Subcutaneous abdominal adipose tissue (tissue), 5 donors: ENCODE results near the gene RAB43.
"Not testable (repeated sequence)": the region's sequence is repeated elsewhere in the genome, so short reads cannot be mapped to it uniquely, and the experiment has no call there.

Experiments used
- H3K27ac ChIP-seq: one replicate; pipeline ENCODE4 v1.7.0; 2013; ENCODE audit warnings: low read depth, mild to moderate bottlenecking, inconsistent platforms, low read length, moderate library complexity
- H3K27me3 ChIP-seq, 5 donors: one replicate each; pipeline ENCODE4 v1.7.0; 2013; ENCODE audit warnings: low read length in 5 of 5, inconsistent platforms in 1 of 5; ENCODE audit not compliant: control insufficient read depth in 5 of 5, insufficient read depth in 4 of 5
- H3K36me3 ChIP-seq, 5 donors: one replicate each; pipeline ENCODE4 v1.7.0; 2013; ENCODE audit warnings: low read length in 5 of 5; ENCODE audit not compliant: control insufficient read depth in 5 of 5, insufficient read depth in 5 of 5
- H3K4me1 ChIP-seq, 5 donors: one replicate each; pipeline ENCODE4 v1.7.0; 2013; ENCODE audit warnings: low read length in 5 of 5, mild to moderate bottlenecking in 3 of 5, moderate library complexity in 1 of 5; ENCODE audit not compliant: control insufficient read depth in 5 of 5, insufficient read depth in 5 of 5
- H3K4me3 ChIP-seq, 5 donors: one replicate each; pipeline ENCODE4 v1.7.0; 2013; ENCODE audit warnings: low read length in 5 of 5, low read depth in 1 of 5
- H3K9ac ChIP-seq, 5 donors: one replicate each; pipeline ENCODE4 v1.7.0; 2013; ENCODE audit warnings: low read length in 5 of 5, mild to moderate bottlenecking in 4 of 5, moderate library complexity in 3 of 5
- H3K9me3 ChIP-seq, 5 donors: one replicate each; pipeline ENCODE4 v1.7.0; 2013; ENCODE audit warnings: low read length in 5 of 5; ENCODE audit not compliant: control insufficient read depth in 5 of 5
- donor health status: healthy.
- donor health status: healthy.
- donor health status: healthy.
- donor health status: healthy.
- donor health status: healthy.

Gene RAB43

DNA sequence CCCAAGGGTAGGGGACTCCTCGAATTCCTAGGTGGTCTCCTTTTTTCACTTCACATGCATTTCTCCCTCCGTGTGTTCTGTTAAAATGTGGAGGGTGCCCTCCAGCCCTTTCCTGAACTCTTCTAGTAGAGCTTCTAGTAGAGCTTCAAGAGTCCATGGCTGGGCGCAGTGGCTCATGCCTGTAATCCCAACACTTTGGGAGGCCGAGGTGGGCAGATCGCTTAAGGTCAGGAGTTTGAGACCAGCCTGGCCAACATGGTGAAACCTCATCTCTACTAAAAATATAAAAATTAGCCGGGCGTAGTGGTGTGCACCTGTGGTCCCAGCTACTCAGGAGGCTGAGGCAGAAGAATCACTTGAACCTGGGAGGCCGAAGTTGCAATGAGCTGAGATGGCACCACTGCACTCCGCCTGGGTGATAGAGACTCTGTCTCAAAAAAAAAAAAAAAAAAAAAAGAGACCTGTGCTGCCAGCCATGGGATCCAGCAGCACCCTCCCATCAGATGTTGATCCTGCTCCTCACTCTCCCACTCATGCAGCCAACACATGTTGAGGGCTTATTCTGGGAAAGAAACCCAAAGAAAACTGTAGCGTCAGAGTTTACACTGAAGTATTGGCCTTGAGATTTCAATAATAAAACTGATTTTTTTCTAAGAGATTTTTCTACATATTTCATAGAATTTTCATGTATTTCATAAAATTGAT, 10.4 kb downstream of the RAB43 start:
- Histone ChIP-seq H3K4me1 (peaks cover 0 to 18% (median 15%) of the 10 kb centered on the region in 5 donors), H3K36me3 (peaks cover 4 to 45% (median 19%) of the 10 kb centered on the region in 5 donors)
- not testable (repeated sequence) for H3K4me3 ChIP-seq, H3K27ac ChIP-seq, H3K27me3 ChIP-seq, H3K9ac ChIP-seq, H3K9me3 ChIP-seq

DNA sequence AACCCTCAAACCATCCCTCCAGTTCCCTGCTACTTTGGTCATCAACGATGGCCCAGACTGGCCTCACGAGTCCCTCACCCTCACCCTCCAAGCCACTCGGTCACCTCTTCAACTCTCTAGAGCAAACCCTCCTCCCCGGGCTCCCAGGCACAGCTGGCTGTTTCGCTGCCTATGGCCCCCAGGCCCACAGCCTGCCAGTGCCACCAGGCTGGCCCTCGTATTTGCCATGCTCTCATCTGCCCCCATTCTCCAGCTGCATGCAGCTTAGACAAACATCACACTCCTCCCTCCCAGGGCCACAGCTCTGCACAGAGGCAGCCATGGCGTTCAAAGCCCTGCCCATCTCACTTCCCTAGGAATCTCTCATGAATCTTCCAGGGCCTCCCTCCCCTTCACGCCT, 13.8 kb downstream of the RAB43 start:
- Histone ChIP-seq H3K27ac (no peak overlapping the region), H3K9me3 (no peaks in the 10 kb centered on the region), H3K36me3 (peaks cover 4 to 39% (median 21%) of the 10 kb centered on the region in 5 donors), H3K27me3 (no peaks in the 10 kb centered on the region), H3K4me3 (no peak overlapping the region), H3K4me1 (peaks cover 3 to 19% (median 15%) of the 10 kb centered on the region in 5 donors), H3K9ac (no peak overlapping the region)

DNA sequence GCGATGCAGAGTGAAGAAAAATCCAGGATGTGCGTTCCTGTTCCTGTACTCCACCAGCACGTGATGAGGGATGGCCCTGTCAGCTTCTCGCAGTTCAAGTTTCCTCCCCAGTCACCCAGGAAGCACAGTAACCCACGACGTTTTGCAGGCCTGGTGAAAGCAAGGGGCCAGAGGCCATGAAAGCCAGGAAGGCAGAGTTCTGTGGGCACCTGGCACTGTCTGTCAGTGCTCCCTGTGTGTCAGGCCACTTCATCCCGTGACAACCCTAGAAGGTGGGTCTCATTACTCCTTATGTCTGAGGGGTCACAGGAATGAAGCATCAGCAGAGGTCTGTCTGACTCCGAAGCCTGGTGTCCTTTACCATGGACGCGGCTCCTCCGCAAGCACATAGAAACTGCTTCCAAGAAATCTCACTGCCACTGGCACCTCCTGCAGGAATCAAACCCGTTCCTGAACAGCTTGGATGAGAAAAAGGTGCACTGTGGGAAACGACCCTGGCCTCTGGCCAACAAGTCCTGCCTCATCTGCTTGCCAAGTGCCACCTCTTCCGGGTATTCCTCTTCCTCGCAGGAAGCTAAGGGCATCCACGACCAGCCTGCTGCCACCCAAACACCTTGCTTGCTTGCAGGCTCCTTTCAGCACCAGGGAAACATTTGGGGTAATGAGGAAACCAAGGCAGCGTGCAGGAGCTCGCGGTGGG, 14.6 kb downstream of the RAB43 start:
- no peaks in the 10 kb centered on the region for H3K27me3 ChIP-seq
- no peak overlapping the region for H3K27ac ChIP-seq
- H3K9me3 ChIP-seq = no peaks in the 10 kb centered on the region
- no peak overlapping the region for H3K4me3 ChIP-seq
- peaks cover 4 to 34% (median 16%) of the 10 kb centered on the region in 5 donors for H3K36me3 ChIP-seq
- no peak overlapping the region for H3K9ac ChIP-seq
- peaks cover 3 to 19% (median 15%) of the 10 kb centered on the region in 5 donors for H3K4me1 ChIP-seq

DNA sequence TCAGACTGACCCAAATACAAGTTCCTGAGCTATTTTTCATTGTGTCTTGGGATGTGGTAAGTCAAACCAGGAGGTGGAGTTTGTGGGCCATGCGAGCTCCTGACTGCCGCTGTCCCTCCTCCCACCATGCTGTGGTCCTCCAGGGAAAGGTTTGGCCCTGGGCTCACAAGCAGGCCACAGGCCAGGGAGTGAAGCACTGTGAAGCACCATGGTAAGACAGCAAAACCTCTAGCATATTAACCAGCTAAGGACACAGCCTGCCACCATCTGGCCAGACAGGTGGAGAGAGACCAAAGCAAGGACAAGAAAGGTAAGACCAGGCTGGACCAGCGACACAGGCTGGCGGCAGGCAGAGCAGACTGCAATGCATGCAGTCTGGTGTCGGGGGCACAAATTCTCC, 15.3 kb downstream of the RAB43 start:
- H3K27me3 ChIP-seq = no peaks in the 10 kb centered on the region
- peaks cover 3 to 19% (median 15%) of the 10 kb centered on the region in 5 donors for H3K4me1 ChIP-seq
- no peak overlapping the region for H3K4me3 ChIP-seq
- peak overlapping the region in 1 of 5 donors; percentile 5 for H3K9ac ChIP-seq
- H3K36me3 ChIP-seq = peaks cover 4 to 40% (median 21%) of the 10 kb centered on the region in 5 donors
- no peaks in the 10 kb centered on the region for H3K9me3 ChIP-seq
- peak overlapping the region; percentile 35 for H3K27ac ChIP-seq

DNA sequence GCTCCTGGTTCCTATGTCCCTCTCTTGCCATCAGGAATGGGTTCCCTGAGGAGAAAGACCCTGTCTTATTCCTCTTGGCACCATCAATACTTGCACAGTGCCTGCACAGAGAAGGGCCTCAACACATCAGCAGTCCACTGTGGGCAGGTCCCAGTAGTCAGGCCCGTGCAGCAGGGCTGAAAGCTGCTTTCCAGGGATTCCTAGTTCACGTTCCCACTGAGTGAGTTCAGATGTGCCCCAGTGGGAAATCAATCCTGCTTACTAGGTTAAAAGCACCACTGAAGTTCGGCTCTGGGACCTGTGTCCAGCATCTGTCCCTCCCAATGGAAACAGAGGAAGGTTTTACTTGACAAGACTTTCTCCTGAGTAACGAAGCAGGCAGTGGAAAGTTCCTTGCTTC, 15.7 kb downstream of the RAB43 start:
- Histone ChIP-seq H3K9me3 (no peaks in the 10 kb centered on the region), H3K4me1 (peaks cover 3 to 19% (median 15%) of the 10 kb centered on the region in 5 donors), H3K9ac (peak overlapping the region in 2 of 5 donors; percentile 5 to 63), H3K36me3 (peaks cover 4 to 42% (median 21%) of the 10 kb centered on the region in 5 donors), H3K27ac (peak overlapping the region; percentile 35), H3K4me3 (no peak overlapping the region), H3K27me3 (no peaks in the 10 kb centered on the region)

DNA sequence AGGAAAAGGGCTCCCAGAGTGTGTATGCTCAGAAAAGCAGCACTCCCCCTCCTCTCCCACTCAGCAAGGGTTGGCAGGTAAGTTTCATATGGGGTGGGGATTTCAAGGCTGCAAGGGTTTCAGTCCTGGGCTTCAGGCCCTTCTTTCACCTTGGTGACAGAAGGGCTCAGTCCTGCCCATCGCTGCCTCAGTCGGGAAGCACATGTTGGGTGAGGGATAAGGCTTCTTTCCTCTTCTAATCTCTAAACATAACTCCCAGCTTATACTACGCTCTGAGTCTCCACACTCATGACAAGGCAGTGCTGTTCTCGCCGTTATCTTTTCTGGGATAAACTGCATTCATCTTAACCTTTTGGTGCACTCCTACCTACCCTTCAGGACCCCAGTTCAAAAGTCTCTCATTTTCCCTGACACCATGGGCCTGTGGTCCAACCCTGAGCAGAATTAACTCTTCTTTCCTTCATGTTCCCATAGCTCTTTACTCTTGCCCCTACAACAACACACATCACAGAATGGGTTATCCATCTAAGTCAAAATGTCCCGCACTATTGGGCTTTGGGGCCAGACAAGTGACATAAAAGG, 17.0 kb downstream of the RAB43 start:
- Histone ChIP-seq H3K4me1 (peaks cover 3 to 19% (median 15%) of the 10 kb centered on the region in 5 donors), H3K9me3 (no peaks in the 10 kb centered on the region), H3K27me3 (no peaks in the 10 kb centered on the region)

DNA sequence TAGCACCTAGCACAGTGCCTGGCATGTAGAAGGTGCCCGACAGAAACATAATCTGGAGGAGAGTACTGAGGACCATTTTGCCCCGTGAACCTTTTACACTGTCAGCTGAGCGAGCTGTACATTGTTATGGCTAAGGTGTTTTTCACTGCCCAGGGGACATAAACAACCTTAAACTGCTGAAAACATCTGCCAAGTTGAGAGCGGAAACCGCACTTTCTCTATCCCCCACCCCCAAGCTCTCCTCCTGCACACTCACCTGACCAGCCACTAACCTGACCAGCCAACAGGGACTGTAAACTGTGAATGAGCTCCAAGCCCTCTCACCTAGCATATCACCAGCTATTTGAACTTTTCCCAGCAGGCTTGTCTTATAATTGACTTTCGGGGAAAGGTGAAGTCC, 17.6 kb downstream of the RAB43 start:
- Histone ChIP-seq H3K9ac (no peak overlapping the region), H3K27ac (no peak overlapping the region), H3K27me3 (no peaks in the 10 kb centered on the region), H3K9me3 (no peaks in the 10 kb centered on the region), H3K4me3 (no peak overlapping the region), H3K36me3 (peaks cover 4 to 32% (median 18%) of the 10 kb centered on the region in 5 donors), H3K4me1 (peaks cover 3 to 19% (median 15%) of the 10 kb centered on the region in 5 donors)

More for the DNA sequence above, 17.0 kb downstream of the RAB43 start:
- Histone ChIP-seq H3K27ac (no peak overlapping the region), H3K9ac (no peak overlapping the region), H3K4me3 (no peak overlapping the region), H3K36me3 (peaks cover 4 to 32% (median 18%) of the 10 kb centered on the region in 5 donors)

DNA sequence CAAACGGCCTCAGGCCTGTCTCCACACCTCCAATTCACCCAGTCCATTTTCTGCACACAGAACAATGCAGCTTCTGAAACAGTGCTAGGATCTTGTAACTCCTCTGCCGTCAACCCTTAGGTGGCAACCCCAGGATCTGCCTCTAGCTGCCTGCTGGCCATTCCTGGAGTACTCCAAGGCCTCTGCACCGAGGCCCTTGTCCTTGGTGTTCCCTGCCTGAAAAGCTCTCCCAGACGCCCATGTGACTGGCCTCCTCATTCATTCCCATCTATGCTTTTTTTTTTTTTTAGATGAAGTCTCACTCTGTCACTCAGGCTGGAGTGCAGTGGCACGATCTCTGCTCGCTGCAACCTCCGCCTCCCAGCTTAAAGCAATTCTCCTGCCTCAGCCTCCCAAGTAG, 18.3 kb downstream of the RAB43 start:
- Histone ChIP-seq H3K9ac (no peak overlapping the region), H3K27me3 (no peaks in the 10 kb centered on the region), H3K9me3 (no peaks in the 10 kb centered on the region), H3K27ac (no peak overlapping the region), H3K4me3 (no peak overlapping the region), H3K36me3 (peaks cover 1 to 32% (median 13%) of the 10 kb centered on the region in 5 donors), H3K4me1 (peaks cover 3 to 19% (median 15%) of the 10 kb centered on the region in 5 donors)

DNA sequence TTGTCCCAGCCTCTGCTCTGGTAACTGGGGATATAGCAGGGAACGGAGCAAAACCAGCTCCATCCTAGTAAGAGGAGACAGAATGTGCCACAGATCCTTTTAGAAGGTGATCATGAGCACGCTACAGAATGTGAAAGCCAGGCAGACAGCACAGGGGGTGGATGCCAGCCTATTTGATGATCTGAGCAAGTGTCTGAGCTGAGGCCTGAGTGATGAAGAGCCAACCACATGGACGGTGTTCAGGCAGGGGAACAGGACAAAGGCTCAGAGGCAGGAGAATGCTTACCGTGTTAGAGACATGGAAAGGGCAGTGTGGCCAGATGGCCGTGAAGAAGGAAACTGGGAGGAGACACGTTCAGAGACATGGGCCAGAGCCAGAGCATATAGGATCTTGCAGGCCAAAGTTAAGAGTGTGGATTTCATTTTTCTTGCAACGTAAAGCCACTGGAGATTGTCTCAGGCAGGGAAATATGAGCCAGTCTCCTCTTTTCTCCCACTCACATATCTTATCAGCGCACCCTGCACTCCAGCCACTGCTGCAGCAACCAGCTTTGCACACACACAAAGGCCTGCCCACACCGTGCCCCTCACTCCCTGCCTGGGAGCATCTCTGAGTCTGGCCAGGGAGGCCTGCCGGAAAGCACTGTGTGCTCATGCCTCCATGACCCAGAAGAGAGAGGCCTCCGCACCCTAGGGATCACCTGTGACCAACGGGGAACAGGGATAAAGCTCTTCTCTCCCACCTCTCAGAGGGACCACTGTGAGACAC, 20.1 kb downstream of the RAB43 start:
- H3K36me3 ChIP-seq = peaks cover 0 to 18% (median 2%) of the 10 kb centered on the region in 5 donors
- no peak overlapping the region for H3K9ac ChIP-seq
- H3K4me1 ChIP-seq = peaks cover 3 to 11% (median 10%) of the 10 kb centered on the region in 5 donors
- no peak overlapping the region for H3K4me3 ChIP-seq
- H3K27me3 ChIP-seq = no peaks in the 10 kb centered on the region
- no peak overlapping the region for H3K27ac ChIP-seq
- no peaks in the 10 kb centered on the region for H3K9me3 ChIP-seq
